ENCODE data around the gene HECTD4. TPM values are rescaled to one million over a fixed set of nuclear protein-coding genes. Genes with fewer than 3 reads are reported as not detected.
A peak's percentile ranks its signal among the peaks of the same experiment; 100 is the strongest.

Gene HECTD4
- total RNA-seq, 1 experiment from 2014 or later, result 30.0 TPM

GRCh38 chr12:112140728-112141127 is 241.5 kb downstream of the HECTD4 start:
- Histone ChIP-seq H2BK5ac (ENCODE audit: insufficient read length, low read length) (no peak overlapping the region), H3K79me1 (ENCODE audit: insufficient read depth, low read depth, low read length, poor library complexity, severe bottlenecking) (no peaks in the 10 kb centered on the region), H2AFZ (ENCODE audit: low read length) (no peak overlapping the region), H4K8ac (replicated peaks; ENCODE audit: insufficient read length, low read depth, low read length) (no peak overlapping the region), H4K91ac (ENCODE audit: insufficient read length, low read depth, low read length) (no peak overlapping the region), H3K4ac (ENCODE audit: low read depth, low read length) (no peak overlapping the region), H2BK120ac (ENCODE audit: low read depth, low read length, poor library complexity, severe bottlenecking) (no peak overlapping the region), H3K23me2 (ENCODE audit: insufficient read length, low read depth, low read length, poor library complexity, severe bottlenecking) (no peaks in the 10 kb centered on the region), H3K27ac (ENCODE audit: insufficient read length, low read depth, low read length) (no peak overlapping the region), H3K4me2 (ENCODE audit: insufficient read depth, insufficient read length, low read length) (no peak overlapping the region), H4K20me1 (ENCODE audit: control insufficient read depth, insufficient read depth, insufficient read length) (no peaks in the 10 kb centered on the region), H2BK20ac (ENCODE audit: low read depth, low read length, poor library complexity, severe bottlenecking) (no peak overlapping the region), H3K23ac (ENCODE audit: insufficient read length, low read depth, low read length) (no peak overlapping the region), H3K9me3 (ENCODE audit: control insufficient read depth, low read depth, low read length) (no peaks in the 10 kb centered on the region), H3K79me2 (ENCODE audit: insufficient read depth, low read length) (no peaks in the 10 kb centered on the region), H3K14ac (ENCODE audit: insufficient read depth, low read length) (no peak overlapping the region), H3K18ac (ENCODE audit: insufficient read length, low read depth, low read length) (no peak overlapping the region), H3K4me1 (ENCODE audit: insufficient read depth, low read length) (no peaks in the 10 kb centered on the region), H2BK12ac (ENCODE audit: insufficient read length, low read depth, low read length) (no peak overlapping the region), H3K27me3 (ENCODE audit: insufficient read depth, low read length) (no peaks in the 10 kb centered on the region), H4K5ac (ENCODE audit: insufficient read length, low read depth, low read length) (no peak overlapping the region), H3K9ac (ENCODE audit: extremely low read depth, insufficient read length, low read length) (no peak overlapping the region), H3K56ac (ENCODE audit: insufficient read length, low read depth, low read length) (no peak overlapping the region), H2AK5ac (ENCODE audit: insufficient read length, low read length) (no peak overlapping the region), H3T11ph (ENCODE audit: low read length) (no peak overlapping the region), H2BK15ac (ENCODE audit: low read depth, low read length) (no peak overlapping the region)
- no peak for TF ChIP-seq CTCF (conservative IDR thresholded peaks at IDR 0.05)
- H3K9me3 Mint-ChIP-seq, result no peaks in the 10 kb centered on the region
- peaks cover 12 to 57% (median 29%) of the 10 kb centered on the region in 3 experiments; a peak in 6 of 7 replicates for H3K36me3 Mint-ChIP-seq (ENCODE audit: insufficient read depth in 1 of 3, low read depth in 3 of 3)
- no peak overlapping the region for H3K4me3 Mint-ChIP-seq
- peak; percentile 9 for DNase-seq
- H3K27me3 Mint-ChIP-seq (ENCODE audit: low read depth), result no peaks in the 10 kb centered on the region
- H3K4me1 Mint-ChIP-seq, result no peaks in the 10 kb centered on the region
- H3K27ac Mint-ChIP-seq, result no peak overlapping the region
- WGBS (ENCODE audit: extremely low coverage, insufficient read length, low lambda C conversion rate), result no CpG with 5 or more reads among the region's 5 CpGs

Data from H9 (cell line).